ENCODE data around the gene KCNIP2. TPM values are rescaled to one million over a fixed set of nuclear protein-coding genes. Genes with fewer than 3 reads are reported as not detected.
A peak's percentile ranks its signal among the peaks of the same experiment; 100 is the strongest.

Gene KCNIP2
- total RNA-seq, 1 donor, result 1.4 TPM

DNA sequence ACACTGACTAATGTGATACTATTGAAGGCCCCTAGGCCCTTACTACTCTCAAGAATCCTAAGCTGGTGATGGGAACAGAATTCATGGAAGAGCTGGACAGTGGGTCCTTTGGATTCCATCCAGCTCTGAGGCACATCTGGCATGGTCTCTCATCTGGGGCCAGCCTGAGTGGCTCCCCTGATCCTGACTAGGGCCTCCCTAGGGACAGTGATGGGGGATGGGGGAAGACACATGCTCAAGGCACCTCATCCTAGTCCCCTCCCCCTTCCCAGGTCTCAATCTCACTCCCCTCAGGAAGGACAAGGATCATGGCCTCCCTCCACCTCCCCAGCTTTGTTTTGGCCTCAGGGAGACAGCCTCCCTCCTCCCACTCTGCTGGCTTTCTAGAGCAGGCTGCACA, 1.8 kb downstream of the KCNIP2 start:
- no peak overlapping the region for H3K4me3 ChIP-seq (ENCODE audit: insufficient read depth, low read length)
- DNase-seq (ENCODE audit: insufficient read length, low spot score, missing footprints), result peak; percentile 65
- H4K20me1 ChIP-seq (ENCODE audit: insufficient read depth, low read length), result peaks cover 37% of the 10 kb centered on the region
- no peak overlapping the region for H3K4me2 ChIP-seq (ENCODE audit: insufficient read depth, low read length)
- H3K27ac ChIP-seq (ENCODE audit: low read depth, low read length), result no peak overlapping the region
- H2AFZ ChIP-seq (ENCODE audit: low read length), result no peak overlapping the region
- H3K9me3 ChIP-seq (ENCODE audit: low read depth, low read length), result no peaks in the 10 kb centered on the region
- TF ChIP-seq, protein P1, sequence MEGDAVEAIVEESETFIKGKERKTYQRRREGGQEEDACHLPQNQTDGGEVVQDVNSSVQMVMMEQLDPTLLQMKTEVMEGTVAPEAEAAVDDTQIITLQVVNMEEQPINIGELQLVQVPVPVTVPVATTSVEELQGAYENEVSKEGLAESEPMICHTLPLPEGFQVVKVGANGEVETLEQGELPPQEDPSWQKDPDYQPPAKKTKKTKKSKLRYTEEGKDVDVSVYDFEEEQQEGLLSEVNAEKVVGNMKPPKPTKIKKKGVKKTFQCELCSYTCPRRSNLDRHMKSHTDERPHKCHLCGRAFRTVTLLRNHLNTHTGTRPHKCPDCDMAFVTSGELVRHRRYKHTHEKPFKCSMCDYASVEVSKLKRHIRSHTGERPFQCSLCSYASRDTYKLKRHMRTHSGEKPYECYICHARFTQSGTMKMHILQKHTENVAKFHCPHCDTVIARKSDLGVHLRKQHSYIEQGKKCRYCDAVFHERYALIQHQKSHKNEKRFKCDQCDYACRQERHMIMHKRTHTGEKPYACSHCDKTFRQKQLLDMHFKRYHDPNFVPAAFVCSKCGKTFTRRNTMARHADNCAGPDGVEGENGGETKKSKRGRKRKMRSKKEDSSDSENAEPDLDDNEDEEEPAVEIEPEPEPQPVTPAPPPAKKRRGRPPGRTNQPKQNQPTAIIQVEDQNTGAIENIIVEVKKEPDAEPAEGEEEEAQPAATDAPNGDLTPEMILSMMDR (IDR thresholded peaks at IDR 0.05; ENCODE audit: extremely low read depth, low read depth, low read length), result no peak
- no peaks in the 10 kb centered on the region for H3K27me3 ChIP-seq (ENCODE audit: insufficient read depth, low read length)
- H3K36me3 ChIP-seq (ENCODE audit: insufficient read depth, low read length), result no peaks in the 10 kb centered on the region
- H3K79me2 ChIP-seq (ENCODE audit: insufficient read depth, low read length), result no peaks in the 10 kb centered on the region
- peaks cover 10% of the 10 kb centered on the region for H3K4me1 ChIP-seq (ENCODE audit: insufficient read depth, low read length)

DNA sequence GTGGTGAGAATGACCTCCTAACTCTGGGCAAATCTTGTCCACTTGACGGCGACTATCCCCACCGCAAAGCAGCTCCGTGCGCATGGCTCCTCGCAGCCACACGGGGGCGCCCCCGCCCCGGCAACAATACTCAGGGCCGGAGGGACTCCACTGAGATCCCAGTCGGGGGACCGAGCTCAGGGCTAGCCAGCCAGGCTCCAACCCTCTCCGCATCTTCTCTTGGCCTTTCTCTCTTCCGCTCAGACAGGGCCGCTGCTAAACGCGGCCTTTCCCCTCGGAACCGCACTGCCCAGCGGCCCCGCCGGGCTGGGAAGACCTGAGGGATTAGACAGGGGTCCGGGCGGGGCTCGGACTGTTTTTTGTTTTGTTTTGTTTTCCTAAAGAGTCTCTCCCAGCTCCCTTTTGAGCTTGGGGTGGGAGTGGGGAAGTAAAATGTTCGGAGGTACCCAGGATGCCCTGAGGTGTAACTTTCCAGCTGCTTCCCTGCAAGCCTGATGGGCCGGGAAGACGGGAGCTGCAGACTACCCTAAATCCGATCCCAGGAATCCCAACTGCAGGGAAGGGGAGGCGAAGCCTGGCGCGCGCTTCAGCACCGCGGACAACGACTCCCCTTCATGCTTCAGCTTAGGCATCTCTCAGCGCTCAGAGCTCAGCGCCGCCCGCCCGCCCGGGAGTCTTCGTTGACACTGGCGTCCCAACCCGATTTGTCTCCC, 2.7 kb downstream of the KCNIP2 start:
- Histone ChIP-seq H3K27me3 (ENCODE audit: insufficient read depth, low read length) (no peaks in the 10 kb centered on the region), H3K36me3 (ENCODE audit: insufficient read depth, low read length) (no peaks in the 10 kb centered on the region), H2AFZ (ENCODE audit: low read length) (no peak overlapping the region), H3K27ac (ENCODE audit: low read depth, low read length) (no peak overlapping the region), H4K20me1 (ENCODE audit: insufficient read depth, low read length) (peaks cover 37% of the 10 kb centered on the region), H3K4me1 (ENCODE audit: insufficient read depth, low read length) (peaks cover 10% of the 10 kb centered on the region), H3K79me2 (ENCODE audit: insufficient read depth, low read length) (no peaks in the 10 kb centered on the region), H3K4me2 (ENCODE audit: insufficient read depth, low read length) (peak overlapping the region; percentile 92), H3K4me3 (ENCODE audit: insufficient read depth, low read length) (peak overlapping the region; percentile 71), H3K9me3 (ENCODE audit: low read depth, low read length) (no peaks in the 10 kb centered on the region)
- DNase-seq (ENCODE audit: insufficient read length, low spot score, missing footprints), result peak; percentile 99
- TF ChIP-seq, protein P1 (IDR thresholded peaks at IDR 0.05; ENCODE audit: extremely low read depth, low read depth, low read length), result peak; percentile 95

DNA sequence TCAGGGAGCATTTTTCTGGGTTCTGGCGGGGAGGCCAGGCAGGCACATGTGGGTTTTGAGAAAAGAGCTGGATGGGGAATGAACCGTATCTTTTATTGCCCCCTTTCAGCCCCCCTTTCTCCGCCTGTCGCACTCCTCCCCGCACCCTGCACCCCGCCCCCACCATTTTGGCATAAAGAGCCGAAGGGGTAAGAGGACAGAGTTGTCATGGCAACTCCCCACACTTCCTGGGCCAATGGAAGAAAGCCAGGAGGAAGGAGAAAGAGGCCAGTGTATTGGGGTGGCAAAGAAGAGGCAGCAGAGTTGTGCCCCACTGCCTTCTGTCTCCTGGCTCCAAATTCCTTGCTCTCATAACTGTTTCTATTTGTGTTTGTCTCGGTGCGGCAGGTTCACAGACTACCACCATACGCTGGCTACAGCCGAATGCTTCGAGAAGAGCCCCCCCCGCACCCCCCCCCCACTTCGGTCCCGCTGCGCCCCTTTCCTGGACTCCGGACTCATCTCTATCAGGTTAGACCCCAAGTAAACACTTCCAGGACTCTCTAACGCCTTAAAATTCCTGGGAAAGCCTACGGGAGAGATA, 3.4 kb downstream of the KCNIP2 start:
- Histone ChIP-seq H4K20me1 (ENCODE audit: insufficient read depth, low read length) (peaks cover 42% of the 10 kb centered on the region), H3K4me2 (ENCODE audit: insufficient read depth, low read length) (peak overlapping the region; percentile 92), H3K4me3 (ENCODE audit: insufficient read depth, low read length) (peak overlapping the region; percentile 71), H3K36me3 (ENCODE audit: insufficient read depth, low read length) (no peaks in the 10 kb centered on the region), H2AFZ (ENCODE audit: low read length) (no peak overlapping the region), H3K9me3 (ENCODE audit: low read depth, low read length) (no peaks in the 10 kb centered on the region), H3K27ac (ENCODE audit: low read depth, low read length) (no peak overlapping the region), H3K4me1 (ENCODE audit: insufficient read depth, low read length) (peaks cover 10% of the 10 kb centered on the region), H3K79me2 (ENCODE audit: insufficient read depth, low read length) (no peaks in the 10 kb centered on the region), H3K27me3 (ENCODE audit: insufficient read depth, low read length) (no peaks in the 10 kb centered on the region)
- DNase-seq (ENCODE audit: insufficient read length, low spot score, missing footprints), result peak; percentile 81
- TF ChIP-seq, protein P1 (IDR thresholded peaks at IDR 0.05; ENCODE audit: extremely low read depth, low read depth, low read length), result no peak

DNA sequence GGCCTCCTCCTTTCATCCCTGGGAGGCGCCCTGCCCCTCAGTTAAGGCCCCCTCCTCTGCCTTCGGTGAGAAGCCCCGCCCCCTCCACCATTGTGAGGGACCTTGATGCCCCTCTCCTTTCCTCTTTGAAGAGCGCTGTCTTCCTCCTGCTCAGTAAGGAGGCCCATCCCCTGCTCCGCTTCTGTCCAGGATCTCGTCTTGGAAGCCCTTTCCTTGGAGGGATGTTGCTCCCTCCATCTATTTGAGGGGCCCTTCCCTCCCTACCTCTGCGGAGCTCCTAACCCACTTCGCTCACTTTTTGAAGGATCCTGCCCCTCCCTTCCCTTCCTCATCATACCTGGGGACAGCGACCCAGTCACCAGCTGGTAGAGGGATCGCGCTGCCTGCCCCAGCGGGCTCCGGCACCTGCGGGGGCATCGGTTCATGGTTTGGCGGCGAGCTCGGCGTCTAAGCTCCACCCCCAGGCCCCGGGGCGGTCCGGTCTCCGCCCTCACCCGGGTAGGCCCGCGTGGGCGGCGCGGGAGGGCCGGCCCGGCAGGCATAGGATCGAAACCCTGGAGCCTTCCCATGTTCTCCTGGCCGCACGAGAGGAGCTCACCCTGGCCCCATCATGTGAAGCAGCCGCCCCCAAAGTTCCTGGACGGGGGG, 4.1 kb downstream of the KCNIP2 start:
- H3K27ac ChIP-seq (ENCODE audit: low read depth, low read length), result no peak overlapping the region
- TF ChIP-seq, protein P1 (IDR thresholded peaks at IDR 0.05; ENCODE audit: extremely low read depth, low read depth, low read length), result no peak
- H3K79me2 ChIP-seq (ENCODE audit: insufficient read depth, low read length), result no peaks in the 10 kb centered on the region
- H3K4me1 ChIP-seq (ENCODE audit: insufficient read depth, low read length), result peaks cover 10% of the 10 kb centered on the region
- no peaks in the 10 kb centered on the region for H3K9me3 ChIP-seq (ENCODE audit: low read depth, low read length)
- no peaks in the 10 kb centered on the region for H3K27me3 ChIP-seq (ENCODE audit: insufficient read depth, low read length)
- H2AFZ ChIP-seq (ENCODE audit: low read length), result no peak overlapping the region
- H3K4me2 ChIP-seq (ENCODE audit: insufficient read depth, low read length), result peak overlapping the region; percentile 92
- H3K4me3 ChIP-seq (ENCODE audit: insufficient read depth, low read length), result peak overlapping the region; percentile 71
- DNase-seq (ENCODE audit: insufficient read length, low spot score, missing footprints), result peak; percentile 97
- H4K20me1 ChIP-seq (ENCODE audit: insufficient read depth, low read length), result peaks cover 42% of the 10 kb centered on the region
- no peaks in the 10 kb centered on the region for H3K36me3 ChIP-seq (ENCODE audit: insufficient read depth, low read length)

Measured in osteoblast (primary cell).